GM21447 (cell line): ENCODE results near the gene ITGB8.

Experiments
- ATAC-seq: cut with Tn5 transposase; IDR thresholded peaks from one replicate; pipeline ENCODE4 v1.9.1; 2021; ENCODE audit not compliant: unreplicated experiment

Gene ITGB8

DNA sequence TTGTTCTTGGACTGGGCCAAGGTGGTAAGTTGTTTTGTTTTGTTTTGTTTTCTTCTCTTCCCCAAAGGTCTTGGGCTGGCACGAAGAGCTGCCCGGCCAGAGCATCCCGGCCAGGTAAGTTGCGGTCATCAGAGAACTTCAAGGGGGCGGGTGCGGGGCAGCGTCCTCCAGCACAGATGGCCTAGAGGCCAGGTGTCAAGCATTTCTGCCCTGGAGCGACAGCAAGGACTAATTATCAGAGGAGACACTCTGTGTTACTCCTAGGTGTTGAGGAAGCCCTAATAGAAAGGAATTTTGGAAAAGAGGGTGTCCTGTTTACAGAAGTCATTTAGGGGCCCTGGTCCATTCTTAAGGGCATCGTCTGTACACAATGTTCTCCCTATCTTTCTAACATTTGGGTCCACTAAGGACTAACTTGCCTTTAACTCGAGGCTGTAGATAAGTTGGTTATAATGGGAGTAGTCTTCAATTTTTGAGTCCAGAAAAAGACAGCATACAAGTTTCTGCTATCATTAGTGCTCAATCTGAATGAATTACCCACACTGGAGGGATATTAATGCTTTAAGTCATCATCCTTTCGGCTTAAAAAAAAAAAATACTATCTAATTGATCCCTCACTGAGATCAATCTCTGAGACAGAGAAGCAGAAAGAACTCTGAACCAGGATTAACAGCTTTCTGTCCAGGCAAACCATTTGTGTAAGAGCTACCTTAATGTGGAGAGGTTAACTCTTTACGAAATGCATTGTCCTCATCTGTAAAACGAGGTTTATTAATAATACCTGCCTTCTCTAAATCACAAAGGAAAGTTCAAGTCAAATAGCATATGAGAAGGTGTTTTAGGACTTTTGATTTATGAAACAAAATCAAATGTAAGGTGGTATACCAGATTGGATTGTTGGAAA lies 1.5 kb downstream of the ITGB8 start:
- no peak for ATAC-seq

- no peak for ATAC-seq
Observed at GRCh38 chr7:20338285-20338684, 7.6 kb downstream of the ITGB8 start.

GRCh38 chr7:20340839-20341238 lies 10.1 kb downstream of the ITGB8 start:
- ATAC-seq: no peak

- ATAC-seq: no peak
Observed at GRCh38 chr7:20343205-20343604, 12.5 kb downstream of the ITGB8 start.

GRCh38 chr7:20343941-20344340 lies 13.2 kb downstream of the ITGB8 start:
- no peak for ATAC-seq

- ATAC-seq: no peak
Observed at GRCh38 chr7:20344396-20344795, 13.7 kb downstream of the ITGB8 start.

GRCh38 chr7:20346577-20346976 lies 15.9 kb downstream of the ITGB8 start:
- no peak for ATAC-seq

DNA sequence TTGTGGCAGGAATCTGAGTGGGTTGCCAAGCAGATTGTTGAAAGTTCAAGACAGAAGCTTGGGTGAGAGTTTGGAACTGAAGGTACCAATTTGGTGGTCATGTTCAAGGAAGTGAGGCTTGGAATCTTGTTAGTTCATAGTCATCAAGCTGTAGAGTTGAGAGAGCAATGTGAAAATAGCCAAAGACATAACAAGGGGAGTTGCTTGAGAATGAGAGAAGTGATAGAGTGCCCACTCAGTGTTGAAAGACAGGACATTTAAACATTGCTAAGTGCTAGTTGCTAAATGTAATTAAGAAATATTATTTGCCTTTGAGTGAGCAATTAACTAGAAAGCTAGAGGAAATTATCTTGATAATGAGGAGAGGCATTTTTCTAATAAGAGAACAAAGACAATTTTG lies 17.0 kb downstream of the ITGB8 start:
- ATAC-seq: no peak

DNA sequence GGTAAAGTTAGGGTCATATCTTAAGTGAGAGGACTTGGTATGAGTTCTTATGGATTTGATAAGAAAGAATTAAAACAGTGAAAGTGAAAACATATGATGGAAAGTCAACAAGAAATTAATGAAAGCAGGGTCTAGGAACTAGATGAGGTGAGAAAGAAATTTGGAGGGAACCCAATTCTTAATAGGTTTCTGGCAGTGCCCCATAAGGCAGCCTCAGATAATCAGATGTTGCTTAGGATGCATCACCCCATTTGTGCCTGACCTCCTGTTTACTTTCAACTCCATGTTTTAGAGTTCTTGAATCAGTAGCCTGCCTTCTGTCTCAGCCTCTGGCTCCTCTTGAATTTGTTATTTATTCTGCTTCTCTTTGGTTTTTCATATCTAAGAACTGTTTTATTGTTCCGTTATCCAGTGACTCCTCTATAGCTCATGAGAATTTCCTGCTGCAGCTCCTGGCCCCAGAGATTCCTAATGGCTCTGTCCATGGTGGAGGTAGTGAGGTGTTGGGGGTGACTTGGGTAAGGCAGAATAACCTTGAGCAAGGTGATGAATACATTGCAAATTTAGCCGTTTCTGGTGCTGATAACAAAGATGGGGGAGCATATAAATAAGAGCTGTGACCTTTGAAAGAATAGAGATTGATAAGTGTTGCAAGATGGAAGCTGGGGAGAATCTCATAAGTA lies 17.6 kb downstream of the ITGB8 start:
- no peak for ATAC-seq

DNA sequence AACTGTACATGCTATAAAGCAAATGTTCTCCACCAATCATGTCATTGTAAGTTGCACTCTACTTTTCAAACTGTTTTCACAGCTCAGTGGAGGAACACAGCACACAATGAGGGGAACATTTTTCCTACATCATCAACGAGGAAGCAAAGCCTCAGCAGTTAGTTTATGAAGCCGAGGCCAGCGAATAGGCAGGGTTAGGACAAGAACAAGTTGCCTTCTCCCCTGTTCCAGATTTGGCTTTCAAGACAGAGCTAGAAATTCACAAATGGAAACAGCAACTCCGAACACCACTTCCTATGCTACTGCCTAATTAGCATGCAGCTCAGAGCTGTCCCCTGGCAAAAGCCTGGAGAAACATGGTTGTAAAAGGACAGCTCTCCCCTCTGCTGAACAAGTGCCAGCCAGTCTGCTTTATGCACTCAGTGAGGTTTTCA lies 19.8 kb downstream of the ITGB8 start:
- ATAC-seq: no peak

DNA sequence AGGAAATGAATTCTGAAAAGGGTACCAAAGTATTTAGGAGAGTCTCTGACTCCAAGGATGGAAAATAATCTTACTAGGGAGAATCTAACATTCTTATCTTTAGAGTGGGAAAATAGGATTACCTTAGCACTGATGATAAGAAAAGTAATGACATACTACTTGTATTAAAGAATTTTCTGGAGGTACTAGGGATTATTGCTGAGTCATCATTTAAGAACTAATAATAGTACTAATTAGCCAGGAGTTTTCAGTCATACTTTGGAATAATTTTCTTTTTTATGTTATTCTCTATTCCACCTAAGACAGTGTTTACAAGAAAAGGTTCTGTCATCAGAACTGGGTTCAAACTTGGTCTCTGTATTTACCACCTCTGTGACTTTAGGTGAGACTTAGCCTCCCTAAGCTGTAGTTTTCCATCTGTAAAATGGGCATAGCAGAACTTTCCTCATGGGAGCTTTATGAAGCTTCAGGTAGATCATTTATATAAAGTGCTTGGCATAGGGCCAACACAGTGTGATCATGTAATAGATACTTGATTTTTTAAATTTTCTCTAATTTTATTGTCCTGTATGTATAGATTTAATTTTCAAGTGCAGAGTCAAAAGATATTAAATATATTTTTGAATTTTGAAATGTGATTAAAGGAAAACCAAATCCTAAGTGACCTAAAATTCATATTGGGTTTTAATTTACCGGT lies 20.4 kb downstream of the ITGB8 start:
- ATAC-seq: no peak

DNA sequence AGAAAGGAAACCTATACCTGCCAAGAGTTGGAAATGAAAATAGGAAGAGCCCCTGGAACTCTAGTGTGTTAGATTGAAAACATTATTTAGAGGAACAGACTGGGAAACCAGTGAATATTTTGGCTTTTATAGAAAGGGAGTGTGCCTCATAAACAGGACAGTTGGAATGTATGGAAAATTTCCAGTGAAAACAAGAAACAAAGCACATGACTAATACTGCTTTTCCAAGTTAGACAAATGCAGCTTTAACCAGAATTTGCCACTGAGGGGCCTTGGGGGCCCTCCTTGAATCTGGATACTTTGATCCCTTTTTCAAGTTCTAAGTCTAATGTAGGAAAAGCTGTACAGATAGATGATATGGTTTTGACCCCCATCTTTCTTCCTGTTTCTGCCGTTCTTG lies 21.2 kb downstream of the ITGB8 start:
- no peak for ATAC-seq

GRCh38 chr7:20352573-20353306 lies 22.0 kb downstream of the ITGB8 start:
- ATAC-seq: no peak

DNA sequence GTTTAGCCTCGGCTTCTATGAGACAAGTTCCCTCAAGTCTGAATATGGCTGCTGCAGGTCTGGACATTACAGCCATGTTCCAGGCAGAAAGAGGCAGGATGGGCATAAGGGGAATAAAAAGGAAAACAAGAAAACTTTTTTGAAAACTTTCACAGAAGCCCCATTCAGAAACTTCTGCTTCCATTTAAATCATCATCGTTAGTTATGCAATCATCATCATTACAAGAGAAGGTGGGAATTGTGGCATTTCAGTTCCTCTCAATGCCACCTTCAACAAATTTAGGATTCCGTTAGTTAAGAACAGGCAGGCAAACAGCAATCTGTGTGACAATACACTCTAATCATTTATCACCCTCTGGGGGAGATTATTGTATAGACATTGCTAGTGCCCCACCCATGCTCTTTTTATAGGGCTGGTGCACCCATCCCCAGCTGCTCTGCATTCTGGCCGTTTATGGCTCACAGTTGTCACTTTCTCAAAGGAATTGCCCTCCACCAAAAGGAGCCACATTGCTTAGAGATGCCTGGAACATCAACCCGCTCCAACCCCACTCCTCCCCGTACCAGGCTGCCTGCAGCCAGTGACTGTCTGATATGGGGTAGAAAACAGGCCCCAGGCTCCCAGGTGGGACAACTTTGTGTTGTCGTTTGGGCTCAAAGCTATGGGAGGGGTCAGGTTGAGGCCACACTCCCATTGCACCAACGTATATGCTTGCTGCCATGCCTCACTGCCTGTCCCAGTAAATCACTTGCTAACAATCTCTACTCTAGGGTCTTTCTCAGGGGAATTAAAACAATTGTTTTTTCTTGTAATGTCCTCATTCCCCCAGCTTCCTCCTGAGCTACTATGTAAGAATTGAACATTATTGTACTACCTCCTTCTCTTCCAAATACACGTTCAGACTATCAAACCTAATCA lies 24.2 kb downstream of the ITGB8 start:
- no peak for ATAC-seq

DNA sequence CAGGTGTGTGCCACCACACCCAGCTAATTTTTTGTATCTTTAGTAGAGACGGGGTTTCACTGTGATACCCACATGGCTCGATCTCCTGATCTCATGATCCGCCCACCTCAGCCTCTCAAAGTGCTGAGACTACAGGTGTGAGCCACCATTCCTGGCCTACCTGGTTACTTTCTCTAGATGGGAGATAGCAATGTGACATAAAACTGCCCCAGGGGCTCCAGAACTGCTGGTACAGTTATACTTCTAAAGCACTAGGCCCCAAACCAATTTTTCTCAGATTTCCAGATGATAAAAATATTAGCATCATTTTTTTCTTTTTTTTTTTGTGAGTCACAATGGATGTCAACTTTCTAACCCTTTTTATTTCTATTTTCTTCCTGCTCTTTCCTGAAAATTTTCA lies 27.4 kb downstream of the ITGB8 start:
- ATAC-seq: no peak

GRCh38 chr7:20358762-20359282 lies 28.1 kb downstream of the ITGB8 start:
- ATAC-seq: no peak

DNA sequence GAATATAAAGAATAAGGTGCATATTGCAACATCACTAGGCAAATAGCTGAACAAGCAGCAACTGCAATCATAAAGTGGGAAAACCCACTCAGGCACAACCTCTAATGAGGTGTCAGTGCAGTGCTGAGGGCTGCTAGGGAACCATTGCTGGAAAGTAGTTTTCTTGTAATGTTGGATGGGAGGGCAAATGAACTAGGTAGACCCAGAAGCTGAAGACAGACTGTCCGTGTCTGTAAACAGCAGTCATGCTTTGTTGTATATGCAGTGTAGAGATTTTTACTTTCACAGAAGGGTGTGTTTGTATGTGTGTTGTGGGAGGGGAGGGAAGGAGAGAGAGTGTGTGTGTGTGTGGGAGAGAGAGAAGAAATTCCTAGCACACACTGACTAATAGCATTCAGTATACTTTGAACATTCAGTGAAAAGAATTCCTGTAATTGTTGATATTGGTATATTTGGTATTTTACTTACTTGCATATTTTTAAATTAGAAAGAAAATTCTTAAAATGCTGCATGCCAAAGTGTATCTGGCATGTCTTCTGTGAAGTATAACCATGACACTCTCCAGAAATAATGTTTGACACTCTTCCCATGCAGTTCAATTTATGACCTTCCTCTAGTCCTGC lies 28.8 kb downstream of the ITGB8 start:
- ATAC-seq: no peak

- ATAC-seq: no peak
Observed at GRCh38 chr7:20362574-20363253, 32.0 kb downstream of the ITGB8 start.
